Trophoblast cell (in vitro differentiated cells and primary cell): ENCODE results near the gene CHAF1A.

Experiments used
- DNase-seq, 2 donors: peaks; one replicate each; pipeline ENCODE4 v3.0.0-alpha.2; 2016
- H2AFZ ChIP-seq: 2 replicates; pipeline ENCODE4 v1.6.1; 2013; ENCODE audit warnings: low read length, moderate library complexity, mild to moderate bottlenecking; ENCODE audit not compliant: insufficient read depth, poor library complexity
- H2AK5ac ChIP-seq: 2 replicates; pipeline ENCODE4 v1.6.1; 2013; ENCODE audit warnings: mild to moderate bottlenecking, low read length
- H2BK120ac ChIP-seq: 2 replicates; pipeline ENCODE4 v1.6.1; 2013; ENCODE audit warnings: low read length, mild to moderate bottlenecking, moderate library complexity; ENCODE audit not compliant: insufficient read depth, poor library complexity
- H2BK12ac ChIP-seq: 2 replicates; pipeline ENCODE4 v1.6.1; 2013; ENCODE audit warnings: mild to moderate bottlenecking, low read length, moderate library complexity
- H2BK5ac ChIP-seq: 2 replicates; pipeline ENCODE4 v1.6.1; 2013; ENCODE audit warnings: low read length, low read depth, moderate library complexity, mild to moderate bottlenecking; ENCODE audit not compliant: poor library complexity
- H3K14ac ChIP-seq: 2 replicates; pipeline ENCODE4 v1.6.1; 2013; ENCODE audit warnings: mild to moderate bottlenecking, low read length
- H3K18ac ChIP-seq: 2 replicates; pipeline ENCODE4 v1.6.1; 2013; ENCODE audit warnings: mild to moderate bottlenecking, low read length
- H3K23ac ChIP-seq: 2 replicates; pipeline ENCODE4 v1.6.1; 2013; ENCODE audit warnings: low read length
- H3K27ac ChIP-seq: 2 replicates; pipeline ENCODE4 v1.5.1; 2013; ENCODE audit warnings: low read depth, mild to moderate bottlenecking, inconsistent platforms, low read length, moderate library complexity
- H3K27me3 ChIP-seq: 2 replicates; pipeline ENCODE4 v1.6.1; 2013; ENCODE audit warnings: inconsistent platforms, mild to moderate bottlenecking, low read length, moderate library complexity; ENCODE audit not compliant: insufficient read depth
- H3K36me3 ChIP-seq, 2 experiments: 1 replicate in 1 of 2; 2 replicates in 1 of 2; pipeline ENCODE4 v1.6.1; 2013; ENCODE audit warnings: low read length in 2 of 2, mild to moderate bottlenecking in 2 of 2, moderate library complexity in 1 of 2; ENCODE audit not compliant: insufficient read depth in 2 of 2, control insufficient read depth in 1 of 2
- H3K4ac ChIP-seq: 2 replicates; pipeline ENCODE4 v1.6.1; 2013; ENCODE audit warnings: low read depth, mild to moderate bottlenecking, low read length, moderate library complexity
- H3K4me1 ChIP-seq, 2 experiments: 1 replicate in 1 of 2; 2 replicates in 1 of 2; pipeline ENCODE4 v1.6.1; 2013; ENCODE audit warnings: low read length in 2 of 2, mild to moderate bottlenecking in 2 of 2, moderate library complexity in 1 of 2; ENCODE audit not compliant: insufficient read depth in 2 of 2, control insufficient read depth in 1 of 2
- H3K4me2 ChIP-seq: 2 replicates; pipeline ENCODE4 v1.6.1; 2013; ENCODE audit warnings: inconsistent platforms, mild to moderate bottlenecking, low read length, moderate library complexity
- H3K4me3 ChIP-seq: 2 replicates; pipeline ENCODE4 v1.5.1; 2013; ENCODE audit warnings: mild to moderate bottlenecking, low read depth, low read length, inconsistent platforms
- H3K79me1 ChIP-seq: one replicate; pipeline ENCODE4 v1.6.1; 2013; ENCODE audit warnings: low read length
- H3K79me2 ChIP-seq: 2 replicates; pipeline ENCODE4 v1.6.1; 2013; ENCODE audit warnings: low read length, mild to moderate bottlenecking; ENCODE audit not compliant: control insufficient read depth, insufficient read depth, poor library complexity
- H3K9ac ChIP-seq: 2 replicates; pipeline ENCODE4 v1.6.1; 2013; ENCODE audit warnings: mild to moderate bottlenecking, low read length
- H3K9me3 ChIP-seq: 2 replicates; pipeline ENCODE4 v1.6.1; 2013; ENCODE audit warnings: low read depth, mild to moderate bottlenecking, control low read depth, inconsistent platforms, low read length; ENCODE audit not compliant: insufficient read depth
- H4K12ac ChIP-seq: 2 replicates; pipeline ENCODE4 v1.6.1; 2013; ENCODE audit warnings: low read depth, mild to moderate bottlenecking, low read length, moderate library complexity
- H4K8ac ChIP-seq: 2 replicates; pipeline ENCODE4 v1.6.1; 2013; ENCODE audit warnings: low read depth, mild to moderate bottlenecking, low read length, moderate library complexity
- H4K91ac ChIP-seq: one replicate; pipeline ENCODE4 v1.6.1; 2013; ENCODE audit warnings: low read depth, mild to moderate bottlenecking, low read length, moderate library complexity
- WGBS: extraction: QIAGEN DNeasy Blood & Tissue Kit; methylation state at CpG from one replicate; pipeline ENCODE4 v1.1.7; 2013; ENCODE audit warnings: missing lambda C conversion rate; ENCODE audit not compliant: insufficient read length, insufficient coverage; ENCODE audit errors: extremely low coverage; 5-methylcytosine and 5-hydroxymethylcytosine counted together

The CHAF1A gene

DNA sequence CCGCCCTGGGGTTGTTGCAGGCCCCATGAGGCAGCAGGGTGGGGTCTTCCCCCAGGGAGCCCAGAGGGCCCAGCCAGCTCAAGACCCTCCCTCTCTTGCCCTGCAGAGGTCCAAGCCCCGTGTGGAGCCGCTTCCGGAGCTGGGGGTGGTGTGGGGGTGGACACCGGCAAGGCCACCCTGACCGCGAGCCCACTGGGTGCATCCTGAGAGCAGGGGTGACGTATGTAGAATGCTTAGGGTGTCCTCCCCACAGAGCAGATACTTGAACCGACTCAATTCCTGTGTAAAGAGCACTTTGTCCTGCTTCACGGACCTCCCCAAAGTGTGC lies 40.3 kb downstream of the CHAF1A start:
- Histone ChIP-seq H2AK5ac (no peak overlapping the region), H3K9ac (no peak overlapping the region), H2BK12ac (no peak overlapping the region), H2BK120ac (no peak overlapping the region), H3K4me3 (no peak overlapping the region), H3K9me3 (peaks cover 3% of the 10 kb centered on the region), H3K27ac (no peak overlapping the region), H3K36me3 (peaks cover 74% of the 10 kb centered on the region in 2 experiments), H3K23ac (no peak overlapping the region), H3K14ac (no peak overlapping the region), H3K79me2 (no peaks in the 10 kb centered on the region), H2AFZ (no peak overlapping the region), H4K12ac (no peak overlapping the region), H3K4me2 (no peak overlapping the region), H4K8ac (no peak overlapping the region), H3K27me3 (no peaks in the 10 kb centered on the region), H3K79me1 (no peaks in the 10 kb centered on the region), H3K4ac (no peak overlapping the region), H3K18ac (no peak overlapping the region), H3K4me1 (no peaks in the 10 kb centered on the region), H4K91ac (no peak overlapping the region), H2BK5ac (no peak overlapping the region)
- no CpG with 5 or more reads among the region's 10 CpGs for WGBS
- DNase-seq, result no peak

DNA sequence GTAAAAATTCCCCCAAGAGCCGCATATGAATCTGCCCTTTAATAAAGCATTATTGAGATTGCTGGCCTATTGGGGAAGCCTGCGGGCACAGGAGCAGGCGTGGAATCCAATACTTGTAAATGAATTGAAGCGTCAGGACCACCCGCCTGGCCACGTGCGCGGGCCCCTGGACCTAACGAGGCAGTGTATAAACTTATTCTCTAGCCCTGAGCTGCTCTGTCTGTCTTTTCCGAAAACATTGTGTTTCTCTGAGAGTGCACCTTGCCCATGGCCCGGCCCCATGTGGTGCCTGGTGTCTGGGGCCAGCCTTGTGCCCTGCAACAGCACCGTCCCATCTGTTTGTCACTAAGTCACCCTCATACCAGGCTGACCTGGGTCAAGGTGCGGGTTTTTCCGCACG lies 40.7 kb downstream of the CHAF1A start:
- no CpG with 5 or more reads among the region's 15 CpGs for WGBS
- H3K18ac ChIP-seq, result no peak overlapping the region

DNA sequence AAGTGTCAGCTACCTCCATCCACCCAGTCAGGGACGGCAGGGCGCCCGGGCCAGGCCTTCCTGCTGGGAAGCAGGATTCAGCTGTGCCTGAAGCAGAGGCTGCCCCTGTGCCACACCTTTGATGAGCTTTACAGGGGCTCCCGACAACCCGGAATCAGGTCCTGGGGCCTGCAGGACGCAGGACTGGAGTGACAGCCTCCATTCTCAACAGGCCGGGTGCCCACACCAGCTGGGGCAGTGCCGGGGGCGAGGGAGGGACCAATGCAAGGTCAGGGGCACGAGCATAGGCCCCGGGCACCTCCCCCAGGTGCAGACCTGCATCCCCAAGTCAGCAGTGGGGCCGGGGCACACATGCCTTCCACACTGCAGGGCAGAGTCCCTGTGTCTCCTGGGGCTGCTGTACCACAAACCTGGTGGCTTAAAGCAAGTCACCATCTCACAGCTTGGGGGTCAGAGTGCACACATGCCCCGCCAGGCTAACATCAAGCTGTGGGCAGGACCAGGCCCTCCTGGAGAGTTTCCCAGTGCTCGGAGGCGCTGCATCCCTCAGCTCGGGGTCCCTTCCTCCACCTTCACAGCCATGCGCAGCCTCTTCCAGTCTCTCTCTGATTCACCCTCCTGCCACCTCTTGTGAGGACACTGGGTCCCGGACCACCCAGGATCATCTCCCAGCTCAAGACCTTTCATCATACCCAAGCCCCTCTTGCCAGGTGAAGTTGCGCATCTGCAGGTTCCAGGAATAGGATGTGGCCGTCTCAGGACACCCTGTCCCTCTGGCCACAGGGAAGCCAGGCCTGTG lies 41.7 kb downstream of the CHAF1A start:
- no peaks in the 10 kb centered on the region for H3K79me1 ChIP-seq
- no peak overlapping the region for H2AK5ac ChIP-seq
- no peak overlapping the region for H2BK120ac ChIP-seq
- H2BK12ac ChIP-seq, result no peak overlapping the region
- H3K27ac ChIP-seq, result no peak overlapping the region
- H3K14ac ChIP-seq, result no peak overlapping the region
- DNase-seq, result no peak
- H3K4me2 ChIP-seq, result no peak overlapping the region
- no peak overlapping the region for H3K23ac ChIP-seq
- no peak overlapping the region for H4K12ac ChIP-seq
- no peak overlapping the region for H4K91ac ChIP-seq
- peaks cover 3% of the 10 kb centered on the region for H3K9me3 ChIP-seq
- H2AFZ ChIP-seq, result no peak overlapping the region
- H3K4ac ChIP-seq, result no peak overlapping the region
- no CpG with 5 or more reads among the region's 20 CpGs for WGBS
- H3K79me2 ChIP-seq, result no peaks in the 10 kb centered on the region
- H4K8ac ChIP-seq, result no peak overlapping the region
- no peak overlapping the region for H3K9ac ChIP-seq
- no peak overlapping the region for H2BK5ac ChIP-seq
- no peaks in the 10 kb centered on the region for H3K4me1 ChIP-seq
- peaks cover 83 to 85% of the 10 kb centered on the region in 2 experiments for H3K36me3 ChIP-seq
- no peak overlapping the region for H3K18ac ChIP-seq
- no peaks in the 10 kb centered on the region for H3K27me3 ChIP-seq
- H3K4me3 ChIP-seq, result no peak overlapping the region

More for the DNA sequence above, 40.7 kb downstream of the CHAF1A start:
- no peaks in the 10 kb centered on the region for H3K27me3 ChIP-seq
- DNase-seq, result no peak
- no peak overlapping the region for H3K27ac ChIP-seq
- H2BK120ac ChIP-seq, result no peak overlapping the region
- no peak overlapping the region for H2BK12ac ChIP-seq
- no peak overlapping the region for H2AK5ac ChIP-seq
- no peak overlapping the region for H3K4me2 ChIP-seq
- H3K9ac ChIP-seq, result no peak overlapping the region
- H3K4me1 ChIP-seq, result no peaks in the 10 kb centered on the region
- no peaks in the 10 kb centered on the region for H3K79me1 ChIP-seq
- H3K14ac ChIP-seq, result no peak overlapping the region
- peaks cover 3% of the 10 kb centered on the region for H3K9me3 ChIP-seq
- no peak overlapping the region for H3K23ac ChIP-seq
- H3K4me3 ChIP-seq, result no peak overlapping the region
- H3K36me3 ChIP-seq, result peaks cover 78% of the 10 kb centered on the region in 2 experiments
- H4K8ac ChIP-seq, result no peak overlapping the region
- H4K91ac ChIP-seq, result no peak overlapping the region
- H3K4ac ChIP-seq, result no peak overlapping the region
- no peak overlapping the region for H4K12ac ChIP-seq
- no peaks in the 10 kb centered on the region for H3K79me2 ChIP-seq
- H2AFZ ChIP-seq, result no peak overlapping the region
- no peak overlapping the region for H2BK5ac ChIP-seq

- no peak overlapping the region for H2AFZ ChIP-seq
- H3K4me2 ChIP-seq, result no peak overlapping the region
- H3K23ac ChIP-seq, result no peak overlapping the region
- no peak overlapping the region for H3K18ac ChIP-seq
- H4K8ac ChIP-seq, result no peak overlapping the region
- no peak overlapping the region for H2BK5ac ChIP-seq
- H3K4ac ChIP-seq, result no peak overlapping the region
- H3K27ac ChIP-seq, result no peak overlapping the region
- H3K79me2 ChIP-seq, result no peaks in the 10 kb centered on the region
- H3K9me3 ChIP-seq, result peaks cover 3% of the 10 kb centered on the region
- H3K9ac ChIP-seq, result no peak overlapping the region
- H4K91ac ChIP-seq, result no peak overlapping the region
- H2BK120ac ChIP-seq, result no peak overlapping the region
- no peak overlapping the region for H3K14ac ChIP-seq
- no peak overlapping the region for H4K12ac ChIP-seq
- no CpG with 5 or more reads among the region's 36 CpGs for WGBS
- no peaks in the 10 kb centered on the region for H3K4me1 ChIP-seq
- no peak for DNase-seq
- no peak overlapping the region for H2BK12ac ChIP-seq
- H3K27me3 ChIP-seq, result no peaks in the 10 kb centered on the region
- no peak overlapping the region for H2AK5ac ChIP-seq
- H3K79me1 ChIP-seq, result no peaks in the 10 kb centered on the region
- peaks cover 79 to 80% of the 10 kb centered on the region in 2 experiments for H3K36me3 ChIP-seq
- no peak overlapping the region for H3K4me3 ChIP-seq
Measured at GRCh38 chr19:4444765-4445741, 42.6 kb downstream of the CHAF1A start.
